H1 (cell line): Measurements from ENCODE around the gene UPK2.

Source experiments
- CTCF ChIP-seq, 3 experiments: IDR thresholded peaks; 1 replicate in 2 of 3; 2 replicates in 1 of 3; pipeline versions ENCODE4 v1.5.1 to v1.6.1; 2011; ENCODE audit warnings: low read length in 3 of 3, mild to moderate bottlenecking in 3 of 3, inconsistent platforms in 2 of 3, low read depth in 1 of 3, moderate library complexity in 1 of 3; ENCODE audit not compliant: insufficient read depth in 1 of 3; ENCODE audit errors: control extremely low read depth in 1 of 3
- EP300 ChIP-seq, 2 experiments: IDR thresholded peaks; 1 replicate in 1 of 2; 2 replicates in 1 of 2; pipeline ENCODE4 v1.6.1; 2011 to 2012; ENCODE audit warnings: low read depth in 2 of 2, low read length in 2 of 2, mild to moderate bottlenecking in 2 of 2, borderline replicate concordance in 1 of 2, inconsistent platforms in 1 of 2, moderate library complexity in 1 of 2
- GABPA ChIP-seq: IDR thresholded peaks from 2 replicates; pipeline ENCODE4 v1.6.1; 2011; ENCODE audit warnings: mild to moderate bottlenecking, low read length, moderate library complexity, borderline replicate concordance; ENCODE audit not compliant: insufficient read depth
- MAX ChIP-seq: IDR thresholded peaks from 2 replicates; pipeline ENCODE4 v1.6.1; 2012; ENCODE audit warnings: inconsistent platforms
- RAD21 ChIP-seq, 2 experiments: IDR thresholded peaks in 1 of 2; conservative IDR thresholded peaks in 1 of 2; 2 replicates each; pipeline ENCODE4 v1.6.1; 2011; ENCODE audit warnings: low read depth in 2 of 2, low read length in 2 of 2, improper control_type of control experiment in 1 of 2, inconsistent platforms in 1 of 2, mild to moderate bottlenecking in 1 of 2, moderate library complexity in 1 of 2
- SRF ChIP-seq: IDR thresholded peaks from 2 replicates; pipeline ENCODE4 v1.6.1; 2011; ENCODE audit warnings: mild to moderate bottlenecking, low read depth, low read length, moderate library complexity
- USF2 ChIP-seq: IDR thresholded peaks from 2 replicates; pipeline ENCODE4 v1.6.1; 2011; ENCODE audit warnings: low read length, improper control_type of control experiment

GRCh38 chr11:118948000-118948399 lies 8.1 kb upstream of the UPK2 start:
- no peak for TF ChIP-seq MAX
- no peak for TF ChIP-seq RAD21 (IDR thresholded peaks at IDR 0.05 in 1 of 2, conservative IDR thresholded peaks at IDR 0.05 in 1 of 2; ENCODE audit: low read depth in 2 of 2, low read length in 2 of 2)
- TF ChIP-seq GABPA = no peak
- TF ChIP-seq USF2 = no peak
- no peak for TF ChIP-seq CTCF (IDR thresholded peaks at IDR 0.05; ENCODE audit: control extremely low read depth in 1 of 3, insufficient read depth in 1 of 3, low read depth in 1 of 3, low read length in 3 of 3)
- TF ChIP-seq EP300 (IDR thresholded peaks at IDR 0.05; ENCODE audit: borderline replicate concordance in 1 of 2, low read depth in 2 of 2, low read length in 2 of 2) = no peak
- no peak for TF ChIP-seq SRF
